ENCODE data around the gene TBC1D24. TPM values are rescaled to one million over a fixed set of nuclear protein-coding genes. Genes with fewer than 3 reads are reported as not detected.

TBC1D24 gene
- total and polyA plus RNA-seq, 11 donors, result 4.0 to 19.2 (median 11.6) TPM

DNA sequence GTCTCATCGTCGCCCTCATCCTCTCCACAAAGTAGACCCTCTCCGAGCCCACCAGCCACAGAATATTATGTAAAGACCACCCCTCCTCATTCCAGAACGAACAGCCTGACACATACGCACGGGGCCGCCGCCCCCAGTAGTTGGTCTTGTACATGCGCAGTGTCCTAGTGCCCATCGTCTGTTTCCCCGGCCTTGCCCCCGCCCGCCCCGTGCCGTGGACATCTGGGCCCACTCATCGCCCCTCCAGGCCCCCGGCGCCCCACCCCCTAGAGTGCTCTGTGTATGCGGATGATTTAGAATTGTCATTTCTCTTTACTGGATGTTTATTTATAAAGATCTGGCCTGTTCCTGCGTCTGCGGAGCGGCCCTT lies 44.8 kb downstream of the TBC1D24 start:
- ATAC-seq, result peak in 1 of 4 donors; percentile 11
- intact Hi-C loops (cut with DNase I), result loop anchor here in 2 of 10 donors (2.0 to 10.0 kb wide), 2 partner anchors 17 to 255 kb away; partner anchors contain the start of gene RNPS1 (in 1 of the 2)
- peaks cover 22 to 63% (median 58%) of the 10 kb centered on the region in 12 donors for H3K4me1 ChIP-seq

DNA sequence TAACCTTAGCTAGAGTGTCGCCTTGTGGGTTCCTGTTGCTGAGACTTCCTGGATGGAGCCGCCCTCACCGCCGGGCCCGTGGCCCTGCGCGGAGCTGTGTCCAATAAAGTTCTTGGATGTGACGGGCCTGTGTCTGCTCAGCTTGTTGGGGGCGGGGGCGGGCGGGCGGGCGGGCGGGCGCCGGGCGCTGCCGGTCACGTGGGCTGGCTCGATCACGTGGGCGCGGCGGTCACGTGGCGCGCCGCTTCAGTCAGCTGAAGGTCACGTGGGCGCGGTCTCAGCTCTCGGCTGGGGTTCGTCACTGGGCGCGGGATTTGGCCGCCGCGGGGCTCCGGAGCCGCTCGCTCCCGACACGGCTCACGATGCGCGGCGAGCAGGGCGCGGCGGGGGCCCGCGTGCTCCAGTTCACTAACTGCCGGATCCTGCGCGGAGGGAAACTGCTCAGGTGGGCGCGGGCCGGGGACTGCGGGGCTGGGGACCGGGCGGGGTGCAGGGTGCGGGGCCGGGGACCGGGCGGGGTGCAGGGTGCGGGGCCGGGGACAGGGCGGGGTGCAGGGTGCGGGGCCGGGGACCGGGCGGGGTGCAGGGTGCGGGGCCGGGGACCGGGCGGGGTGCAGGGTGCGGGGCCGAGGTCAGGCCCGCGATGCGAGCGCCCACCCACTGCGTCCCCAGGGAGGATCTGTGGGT lies 45.3 kb downstream of the TBC1D24 start, which contains the start of gene AMDHD2:
Gene AMDHD2 (plus strand): TSS at position 275 of the 687 bp plus-strand sequence. CDS start 88 bp downstream, at position 363.
- WGBS, 4 donors, result 0 to 1% (median 1%) methylated on average over 30 to 83 of the region's 83 CpGs
- Histone ChIP-seq H3K27ac (peak within 1 kb of the TSS in 11 of 12 donors; percentile 73 to 99 (median 85)), H3K4me1 (peaks cover 22 to 58% (median 53%) of the 10 kb centered on the region in 12 donors), H3K27me3 (no peaks in the 10 kb centered on the region), H3K36me3 (peaks cover 0 to 49% (median 33%) of the 10 kb centered on the region in 9 donors), H3K4me3 (peak within 1 kb of the TSS; percentile 18 to 90 (median 67)), H3K9me3 (no peaks in the 10 kb centered on the region)
- intact Hi-C loops (cut with DNase I), result no loop called here
- TF ChIP-seq POLR2A (IDR thresholded peaks at IDR 0.05), result peak in 1 of 2 donors; percentile 41
- TF ChIP-seq, protein P1, sequence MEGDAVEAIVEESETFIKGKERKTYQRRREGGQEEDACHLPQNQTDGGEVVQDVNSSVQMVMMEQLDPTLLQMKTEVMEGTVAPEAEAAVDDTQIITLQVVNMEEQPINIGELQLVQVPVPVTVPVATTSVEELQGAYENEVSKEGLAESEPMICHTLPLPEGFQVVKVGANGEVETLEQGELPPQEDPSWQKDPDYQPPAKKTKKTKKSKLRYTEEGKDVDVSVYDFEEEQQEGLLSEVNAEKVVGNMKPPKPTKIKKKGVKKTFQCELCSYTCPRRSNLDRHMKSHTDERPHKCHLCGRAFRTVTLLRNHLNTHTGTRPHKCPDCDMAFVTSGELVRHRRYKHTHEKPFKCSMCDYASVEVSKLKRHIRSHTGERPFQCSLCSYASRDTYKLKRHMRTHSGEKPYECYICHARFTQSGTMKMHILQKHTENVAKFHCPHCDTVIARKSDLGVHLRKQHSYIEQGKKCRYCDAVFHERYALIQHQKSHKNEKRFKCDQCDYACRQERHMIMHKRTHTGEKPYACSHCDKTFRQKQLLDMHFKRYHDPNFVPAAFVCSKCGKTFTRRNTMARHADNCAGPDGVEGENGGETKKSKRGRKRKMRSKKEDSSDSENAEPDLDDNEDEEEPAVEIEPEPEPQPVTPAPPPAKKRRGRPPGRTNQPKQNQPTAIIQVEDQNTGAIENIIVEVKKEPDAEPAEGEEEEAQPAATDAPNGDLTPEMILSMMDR (IDR thresholded peaks at IDR 0.05), result no peak
- ATAC-seq, result peak; percentile 80 to 93 (median 85)
- DNase-seq, result peak; percentile 92 to 95 (median 94)

More for the DNA sequence above, 44.8 kb downstream of the TBC1D24 start:
- H3K27ac ChIP-seq, result peak overlapping the region in 11 of 12 donors; percentile 73 to 99 (median 85)
- H3K4me3 ChIP-seq, result peak overlapping the region in 10 of 12 donors; percentile 58 to 90 (median 68)
- peak in 1 of 5 donors; percentile 41 for DNase-seq
- TF ChIP-seq, protein P1 (IDR thresholded peaks at IDR 0.05), result no peak
- TF ChIP-seq POLR2A (IDR thresholded peaks at IDR 0.05), result no peak
- no peaks in the 10 kb centered on the region for H3K27me3 ChIP-seq
- WGBS, 4 donors, result 34 to 48% (median 41%) methylated on average over 20 to 22 of the region's 22 CpGs
- H3K36me3 ChIP-seq, result peaks cover 0 to 45% (median 27%) of the 10 kb centered on the region in 9 donors
- H3K9me3 ChIP-seq, result no peaks in the 10 kb centered on the region

DNA sequence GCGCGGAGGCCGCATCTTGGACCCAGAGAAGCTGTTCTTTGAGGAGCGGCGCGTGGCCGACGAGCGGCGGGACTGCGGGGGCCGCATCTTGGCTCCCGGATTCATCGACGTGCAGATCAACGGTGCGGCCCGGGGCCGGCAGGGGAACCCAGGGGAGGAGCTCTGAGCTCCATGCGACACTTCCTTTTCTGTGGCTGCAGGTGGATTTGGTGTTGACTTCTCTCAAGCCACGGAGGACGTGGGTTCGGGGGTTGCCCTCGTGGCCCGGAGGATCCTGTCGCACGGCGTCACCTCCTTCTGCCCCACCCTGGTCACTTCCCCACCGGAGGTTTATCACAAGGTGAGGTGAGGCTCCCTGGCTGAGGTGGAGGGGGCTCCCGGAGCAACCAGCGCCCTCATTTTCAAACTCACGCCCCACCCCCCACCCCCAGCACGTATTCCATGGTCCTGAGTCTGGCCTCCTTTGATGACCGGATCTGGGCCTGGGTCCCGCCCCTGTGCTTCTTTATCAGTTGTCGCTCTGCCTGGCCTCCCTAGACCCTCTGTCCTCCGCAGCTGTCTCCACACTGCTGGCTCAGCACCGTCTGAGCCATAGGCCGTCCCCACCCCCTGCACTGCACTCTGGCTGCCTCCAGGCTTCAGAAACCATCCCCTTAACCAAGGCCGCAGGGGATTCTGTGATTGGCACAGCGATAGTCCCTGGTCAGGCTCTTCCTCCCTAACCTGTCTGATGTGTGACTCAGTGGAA lies 46.0 kb downstream of the TBC1D24 start:
- Histone ChIP-seq H3K9me3 (no peaks in the 10 kb centered on the region), H3K36me3 (peaks cover 0 to 57% (median 38%) of the 10 kb centered on the region in 9 donors), H3K4me3 (peak overlapping the region; percentile 18 to 90 (median 67)), H3K27me3 (no peaks in the 10 kb centered on the region), H3K4me1 (peaks cover 17 to 51% (median 47%) of the 10 kb centered on the region in 12 donors), H3K27ac (peak overlapping the region in 9 of 12 donors; percentile 9 to 99 (median 85))
- intact Hi-C loops (cut with DNase I), result no loop called here
- DNase-seq (peak in 4 of 5 donors; percentile 23 to 69 (median 44)), ATAC-seq (peak in 1 of 4 donors; percentile 3)
- TF ChIP-seq, protein P1 (IDR thresholded peaks at IDR 0.05), result no peak
- no peak for TF ChIP-seq POLR2A (IDR thresholded peaks at IDR 0.05)
- 20 to 38% (median 24%) methylated on average over 22 to 41 of the region's 41 CpGs for WGBS, 4 donors

Measured in heart left ventricle (tissue), 16 donors.